ENCODE results near the gene TNFRSF12A. TPM values are rescaled to one million over a fixed set of nuclear protein-coding genes. Genes with fewer than 3 reads are reported as not detected.

Gene TNFRSF12A
- total and polyA plus RNA-seq, 9 of the 15 experiments (the other 6 are each of a cell fraction or from before 2014, with no cell fraction given): 0.41 to 61.8 (median 26.5) TPM

GRCh38 chr16:3015865-3016521 lies 4.2 kb upstream of the TNFRSF12A start (continued):
- TF ChIP-seq ZNF134 (CRISPR knock-in tag; conservative IDR thresholded peaks at IDR 0.05) (no peak), ZNF764 (CRISPR knock-in tag; IDR thresholded peaks at IDR 0.05; ENCODE audit: low read depth) (no peak), POU5F1 (IDR thresholded peaks at IDR 0.05; ENCODE audit: borderline replicate concordance, low read depth, low read length, partially characterized antibody) (no peak), CBFA2T2 (conservative IDR thresholded peaks at IDR 0.05) (no peak), FOXK1 (CRISPR knock-in tag; IDR thresholded peaks at IDR 0.05; ENCODE audit: borderline replicate concordance) (no peak), ZNF146 (CRISPR knock-in tag; IDR thresholded peaks at IDR 0.05; ENCODE audit: unreplicated experiment) (no peak), XRCC5 (IDR thresholded peaks at IDR 0.05; ENCODE audit: low read depth, low read length) (no peak), ZNF140 (CRISPR knock-in tag; IDR thresholded peaks at IDR 0.05) (no peak), CREB1 (IDR thresholded peaks at IDR 0.05) (no peak), CREB1 (CRISPR knock-in tag; IDR thresholded peaks at IDR 0.05) (no peak), SAFB2 (IDR thresholded peaks at IDR 0.05; ENCODE audit: borderline replicate concordance, low read depth, low read length, severe bottlenecking) (no peak), ETV6 (IDR thresholded peaks at IDR 0.05; ENCODE audit: borderline replicate concordance in 1 of 2, low read depth in 2 of 2, low read length in 1 of 2) (no peak), ETV6 (CRISPR knock-in tag; IDR thresholded peaks at IDR 0.05; ENCODE audit: borderline replicate concordance) (no peak), TAF1 (IDR thresholded peaks at IDR 0.05; ENCODE audit: control insufficient read depth, extremely low read depth, insufficient read depth, low read length, severe bottlenecking) (no peak), MTA2 (IDR thresholded peaks at IDR 0.05; ENCODE audit: low read depth) (no peak), ZNF57 (CRISPR knock-in tag; IDR thresholded peaks at IDR 0.05) (no peak), PKNOX1 (IDR thresholded peaks at IDR 0.05) (peak; percentile 75), CSDE1 (IDR thresholded peaks at IDR 0.05) (no peak), EP400 (IDR thresholded peaks at IDR 0.05) (no peak), CEBPG (CRISPR knock-in tag; IDR thresholded peaks at IDR 0.05) (no peak), CEBPG (tag; conservative IDR thresholded peaks at IDR 0.05 in 1 of 2, IDR thresholded peaks at IDR 0.05 in 1 of 2) (no peak), MED1 (CRISPR knock-in tag; IDR thresholded peaks at IDR 0.05; ENCODE audit: borderline replicate concordance) (no peak), ZNF778 (CRISPR knock-in tag; IDR thresholded peaks at IDR 0.05) (no peak)
- TF ChIP-seq, protein P1, sequence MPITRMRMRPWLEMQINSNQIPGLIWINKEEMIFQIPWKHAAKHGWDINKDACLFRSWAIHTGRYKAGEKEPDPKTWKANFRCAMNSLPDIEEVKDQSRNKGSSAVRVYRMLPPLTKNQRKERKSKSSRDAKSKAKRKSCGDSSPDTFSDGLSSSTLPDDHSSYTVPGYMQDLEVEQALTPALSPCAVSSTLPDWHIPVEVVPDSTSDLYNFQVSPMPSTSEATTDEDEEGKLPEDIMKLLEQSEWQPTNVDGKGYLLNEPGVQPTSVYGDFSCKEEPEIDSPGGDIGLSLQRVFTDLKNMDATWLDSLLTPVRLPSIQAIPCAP (CRISPR knock-in tag; IDR thresholded peaks at IDR 0.05; ENCODE audit: borderline replicate concordance): no peak

All from K562 (cell line).